Occipital lobe (tissue), 2 donors: Measurements from ENCODE around the gene ELF4. TPM values are rescaled to one million over a fixed set of nuclear protein-coding genes. Genes with fewer than 3 reads are reported as not detected.

Source experiments
- DNase-seq: peaks from one replicate; lab custom pipeline; 2025; lab: John Stamatoyannopoulos, UW
- total RNA-seq: library from RNA; depleted of rRNA; stranded (reverse); fragments of >200 nt; gene quantifications from one replicate; pipeline ENCODE4 v1.2.3, GENCODE V29; 2014

The ELF4 gene
- total RNA-seq, 1 donor from 2014 or later, result 0.31 TPM

DNA sequence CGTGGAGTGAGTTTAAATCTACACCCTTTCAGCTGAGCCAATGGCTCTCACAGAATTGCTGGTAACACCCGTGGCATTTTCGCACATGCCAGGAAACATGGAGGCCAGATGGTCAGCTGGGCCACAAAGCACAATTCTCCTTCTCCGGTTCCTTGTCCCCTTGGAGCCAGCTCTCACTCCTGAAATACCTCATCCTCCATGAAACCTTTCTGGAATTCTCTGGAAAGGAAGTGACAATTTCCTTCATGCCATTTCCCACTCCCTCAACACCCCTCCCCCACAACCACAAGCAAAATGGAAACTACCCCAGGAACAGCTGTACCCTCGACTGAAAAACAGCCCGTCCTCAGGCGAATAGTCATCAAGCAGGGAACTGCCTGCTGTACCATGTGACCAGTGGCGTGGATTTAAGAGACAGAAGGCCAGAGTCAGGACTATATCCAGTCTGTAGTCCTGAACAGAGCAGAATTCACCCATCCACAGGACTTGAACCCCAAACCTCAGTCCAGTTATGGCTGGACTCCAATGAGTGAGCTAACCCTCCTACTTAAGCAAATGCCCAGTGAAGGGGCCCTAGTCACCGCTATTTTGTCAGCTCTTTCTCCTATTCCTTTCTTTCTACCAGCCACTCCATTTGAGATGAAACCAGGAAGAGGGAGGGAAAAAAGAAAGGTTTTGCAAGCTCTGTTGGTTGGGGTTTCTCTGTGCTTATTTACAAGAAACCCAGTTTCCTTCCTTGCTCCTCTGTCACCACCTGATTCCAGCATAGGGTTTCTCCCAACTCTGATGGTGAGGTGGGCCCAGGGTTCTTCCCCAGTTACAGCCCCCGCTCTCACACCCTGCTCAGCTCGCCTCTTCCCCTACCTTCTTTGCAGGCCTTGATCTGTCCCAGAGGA, 24.5 kb downstream of the ELF4 start:
- DNase-seq, result no peak

DNA sequence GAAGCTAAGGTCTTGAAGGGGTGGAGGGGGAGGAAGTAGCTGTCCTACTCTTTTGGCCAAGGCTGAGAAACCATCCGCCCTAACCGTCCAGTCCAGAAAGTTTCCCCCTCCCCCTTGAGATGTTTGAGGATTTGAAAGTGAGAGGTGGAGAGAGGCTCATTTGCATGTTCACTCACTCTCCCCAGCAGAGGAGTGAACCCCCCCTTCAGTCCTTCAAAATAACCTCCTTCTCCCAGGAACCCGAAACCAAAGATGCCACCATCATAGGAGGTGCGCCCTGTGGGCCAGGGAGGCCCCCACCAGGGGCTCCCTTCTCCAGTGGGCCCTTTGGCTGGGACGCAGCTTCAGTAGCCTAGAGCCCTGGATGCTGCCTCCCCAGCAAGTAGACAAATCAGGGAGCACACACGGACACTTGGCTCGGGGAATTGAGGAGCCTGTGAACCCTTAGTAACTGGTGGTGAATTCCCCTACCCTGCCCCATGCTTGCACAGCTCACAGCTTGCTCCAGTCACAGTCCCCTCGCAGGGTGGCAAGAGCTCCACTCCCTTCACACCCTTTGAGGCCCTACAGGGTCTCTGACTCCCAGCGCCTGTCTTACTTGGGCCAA, 25.6 kb downstream of the ELF4 start:
- DNase-seq, result no peak

DNA sequence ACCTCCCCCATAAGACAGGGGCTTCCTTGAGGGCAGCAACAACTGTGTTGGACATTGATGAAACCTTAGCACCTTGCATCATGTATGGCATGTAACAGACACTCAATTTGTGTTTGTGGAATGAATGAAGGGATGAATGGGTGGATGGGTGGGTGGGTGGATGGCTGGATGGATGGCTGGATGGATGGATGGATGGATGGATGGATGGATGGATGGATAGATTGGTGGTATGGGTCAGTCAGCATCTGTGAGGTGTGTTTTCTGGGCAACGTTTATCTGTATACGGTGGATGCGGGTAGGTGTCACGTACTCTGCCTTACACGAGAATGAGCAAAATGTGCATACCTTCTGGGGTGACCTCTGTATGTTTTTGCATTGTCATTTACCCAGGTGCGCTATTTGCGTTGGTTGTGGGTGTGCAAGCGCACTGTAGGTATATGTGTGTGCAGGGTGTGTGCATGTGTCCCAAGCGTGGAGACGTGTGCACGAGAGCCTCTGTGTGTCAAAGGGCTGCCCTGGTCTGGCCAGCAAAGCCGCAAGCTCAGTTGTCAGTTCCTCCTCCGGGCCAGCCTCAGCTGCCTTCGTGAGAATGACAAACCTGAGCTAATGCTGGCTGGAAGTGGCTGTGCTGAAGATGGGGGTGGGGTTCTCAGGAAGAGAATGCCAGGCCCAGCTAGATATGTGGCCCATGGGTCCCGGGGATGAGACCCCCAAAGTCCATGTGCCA, 26.5 kb downstream of the ELF4 start:
- DNase-seq, result no peak

DNA sequence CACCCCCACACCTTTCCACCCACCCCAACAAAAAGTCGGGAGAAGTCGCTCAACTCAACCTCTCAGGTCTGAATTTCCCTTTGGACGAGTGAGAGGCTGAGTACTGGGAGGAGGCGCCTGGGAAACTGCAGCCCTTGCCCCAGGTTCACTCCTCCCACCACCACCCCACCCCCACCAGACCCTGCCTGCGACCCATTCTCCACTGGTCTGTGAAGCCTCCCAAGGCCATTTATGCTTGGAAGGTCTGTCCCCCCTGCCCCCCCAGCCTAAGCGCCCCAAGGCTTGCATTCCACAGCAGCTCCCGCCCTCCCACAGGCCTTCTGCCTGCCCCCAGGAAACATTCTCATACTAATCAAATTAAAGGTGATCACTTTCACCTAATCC, 27.2 kb downstream of the ELF4 start:
- no peak for DNase-seq

DNA sequence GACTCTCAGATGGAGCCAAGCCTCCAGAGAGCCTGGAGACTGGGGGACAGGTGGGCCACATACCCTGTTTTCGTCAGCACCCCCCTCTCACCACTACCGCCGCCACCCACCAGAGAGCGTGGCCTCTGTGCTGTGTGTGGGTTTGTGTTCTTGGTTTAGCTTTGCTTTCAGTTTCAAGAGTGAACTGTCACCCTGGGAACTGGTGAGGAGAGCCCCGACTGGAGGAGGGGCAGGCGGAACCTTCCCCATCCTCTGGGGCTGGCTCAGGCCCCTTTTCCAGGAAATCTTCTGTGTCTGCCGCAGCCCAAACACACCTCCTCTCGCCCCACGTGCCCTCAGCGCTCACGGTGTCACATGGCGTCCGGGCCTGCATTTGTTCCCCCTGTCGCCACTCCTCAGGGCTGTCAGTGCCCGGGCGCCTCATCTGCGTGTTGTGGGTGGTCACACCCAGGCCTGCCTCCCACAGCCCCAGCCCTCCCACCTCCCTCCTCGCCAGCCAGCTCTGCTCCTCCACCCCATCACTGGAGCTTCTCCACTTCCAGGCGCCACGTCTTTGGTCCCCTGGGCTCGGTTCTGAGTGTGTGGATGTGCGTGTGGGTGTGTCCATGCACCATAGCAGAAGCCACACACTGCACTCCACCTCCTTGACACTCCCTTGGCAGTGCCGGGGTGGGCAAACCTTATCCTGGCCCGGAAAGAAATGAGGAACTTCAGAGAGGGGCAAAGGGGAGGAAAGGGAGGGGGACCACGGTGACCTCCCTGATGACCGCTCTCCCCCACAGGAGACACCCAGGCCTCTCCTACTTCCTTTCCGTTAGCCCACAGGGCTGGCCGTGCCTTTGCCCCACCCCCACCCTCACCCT, 27.8 kb downstream of the ELF4 start:
- no peak for DNase-seq

DNA sequence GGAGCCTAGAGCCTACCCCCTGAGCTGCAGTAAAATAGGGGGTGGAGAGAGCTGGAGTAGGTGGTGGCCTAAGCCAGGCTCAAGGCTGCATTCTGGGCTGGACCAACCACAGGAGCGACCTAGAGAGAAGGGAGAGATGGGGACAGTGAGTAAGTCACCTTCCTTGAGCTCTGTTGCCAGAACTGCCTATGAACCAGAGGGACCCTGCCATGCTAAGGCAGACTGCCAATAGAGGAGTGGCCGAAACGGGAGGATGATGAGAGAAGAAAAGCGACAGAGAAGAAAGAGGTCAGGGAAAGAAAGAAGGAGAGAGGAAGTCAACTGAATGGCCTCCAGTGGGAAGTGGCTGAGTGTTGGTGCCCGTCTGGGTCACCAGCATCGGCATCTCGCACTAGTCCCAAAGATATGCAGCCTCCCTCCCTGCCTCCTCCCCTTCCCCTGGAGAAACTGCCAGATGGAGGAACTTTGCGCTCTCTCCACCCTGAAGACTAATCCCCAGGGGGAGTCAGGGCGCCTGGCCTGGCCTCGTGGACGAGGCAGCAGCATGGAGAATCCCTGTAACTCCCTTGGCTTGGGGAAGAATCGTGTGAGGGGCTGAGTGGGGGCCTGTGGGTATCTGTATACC, 28.8 kb downstream of the ELF4 start:
- no peak for DNase-seq

DNA sequence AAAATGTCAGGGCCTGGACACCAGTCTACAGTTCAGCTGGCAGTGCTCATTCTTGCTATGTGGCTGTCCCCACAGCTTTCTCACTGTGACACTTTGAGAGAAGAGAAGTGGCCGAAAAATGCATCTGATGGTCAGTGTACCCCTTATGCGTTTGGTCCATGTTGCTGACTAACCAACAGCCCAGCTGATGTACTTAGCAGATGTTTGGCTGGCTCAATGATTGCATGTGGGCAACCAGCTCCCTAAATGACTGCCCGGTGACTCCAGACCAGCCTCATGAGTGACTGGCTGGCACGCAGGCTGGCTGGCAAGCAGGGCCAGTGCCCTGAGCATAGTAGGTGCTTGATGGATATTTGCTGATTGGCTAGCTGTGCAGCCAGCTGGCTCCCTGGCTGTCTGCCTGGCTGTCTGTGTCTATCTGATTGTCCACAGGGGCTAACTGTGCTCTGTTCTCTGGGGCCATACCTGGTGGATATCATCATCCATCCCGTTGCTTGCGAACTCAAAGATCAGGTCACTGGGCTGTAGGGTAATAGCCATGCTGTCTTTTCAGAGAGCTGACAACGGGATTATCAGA, 29.4 kb downstream of the ELF4 start:
- DNase-seq, result no peak

DNA sequence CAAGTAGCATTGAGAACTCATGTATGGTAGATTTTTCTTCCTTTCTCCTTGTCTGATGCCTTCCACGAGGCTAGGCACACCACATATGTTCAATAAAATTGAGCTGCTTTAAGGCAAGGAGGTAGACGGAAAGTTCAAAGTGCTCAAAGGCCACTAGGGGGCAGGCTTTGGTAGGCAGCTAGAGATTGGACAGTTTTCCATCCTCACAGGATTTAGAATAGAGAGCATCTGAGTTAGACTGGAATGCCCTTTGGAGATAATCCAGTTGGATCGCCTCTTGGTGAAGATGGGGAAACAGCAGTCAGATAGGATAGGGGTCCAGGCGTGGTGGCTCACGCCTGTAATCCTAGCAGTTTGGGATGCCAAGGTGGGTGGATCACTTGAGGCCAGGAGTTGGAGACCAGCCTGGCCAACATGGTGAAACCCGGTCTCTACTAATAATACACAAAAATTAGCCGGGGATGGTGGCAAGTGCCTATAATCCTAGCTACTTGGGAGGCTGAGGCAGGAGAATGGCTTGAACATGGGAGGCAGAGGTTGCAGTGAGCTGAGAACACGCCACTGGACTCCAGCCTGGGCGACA, 30.4 kb downstream of the ELF4 start:
- peak; percentile 22 for DNase-seq

DNA sequence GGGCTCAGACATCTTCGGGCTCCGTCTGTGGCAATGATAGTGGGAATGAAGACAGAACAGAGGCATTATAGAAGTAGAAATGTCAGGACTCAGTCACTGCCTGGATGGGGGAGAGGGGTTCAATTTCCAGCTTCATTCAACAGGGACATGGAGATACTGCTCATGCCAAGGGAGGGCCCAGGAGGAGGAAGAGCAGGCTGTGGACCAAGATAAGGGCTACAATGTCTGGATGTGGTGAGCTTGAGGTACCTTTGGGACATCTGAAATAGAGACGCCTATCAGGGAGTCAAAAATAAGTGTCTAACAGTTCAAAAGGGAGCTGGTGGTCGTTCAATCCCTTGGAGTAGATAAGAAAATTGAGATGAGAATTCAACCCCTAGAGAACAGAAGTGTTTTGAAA, 34.5 kb downstream of the ELF4 start:
- no peak for DNase-seq

DNA sequence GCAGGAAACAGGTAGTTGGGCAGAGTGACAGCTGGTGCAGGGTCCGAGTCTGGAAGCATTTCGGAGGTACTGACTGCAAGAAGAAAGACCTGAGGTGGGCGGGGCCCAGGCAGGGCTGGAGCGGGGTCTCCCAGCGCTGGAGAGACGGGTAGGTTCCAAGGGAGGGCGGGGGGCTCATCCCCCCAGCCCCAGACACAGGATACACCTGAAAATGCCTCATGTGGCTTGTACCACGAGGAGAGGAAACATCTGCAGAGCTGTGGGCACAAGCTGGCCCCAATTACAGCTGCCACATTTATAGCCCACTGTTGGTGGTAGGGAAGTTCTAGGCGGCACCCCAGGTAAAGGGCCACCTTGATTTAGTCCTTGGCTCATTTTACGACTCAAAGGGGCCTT, 38.0 kb downstream of the ELF4 start:
- no peak for DNase-seq

DNA sequence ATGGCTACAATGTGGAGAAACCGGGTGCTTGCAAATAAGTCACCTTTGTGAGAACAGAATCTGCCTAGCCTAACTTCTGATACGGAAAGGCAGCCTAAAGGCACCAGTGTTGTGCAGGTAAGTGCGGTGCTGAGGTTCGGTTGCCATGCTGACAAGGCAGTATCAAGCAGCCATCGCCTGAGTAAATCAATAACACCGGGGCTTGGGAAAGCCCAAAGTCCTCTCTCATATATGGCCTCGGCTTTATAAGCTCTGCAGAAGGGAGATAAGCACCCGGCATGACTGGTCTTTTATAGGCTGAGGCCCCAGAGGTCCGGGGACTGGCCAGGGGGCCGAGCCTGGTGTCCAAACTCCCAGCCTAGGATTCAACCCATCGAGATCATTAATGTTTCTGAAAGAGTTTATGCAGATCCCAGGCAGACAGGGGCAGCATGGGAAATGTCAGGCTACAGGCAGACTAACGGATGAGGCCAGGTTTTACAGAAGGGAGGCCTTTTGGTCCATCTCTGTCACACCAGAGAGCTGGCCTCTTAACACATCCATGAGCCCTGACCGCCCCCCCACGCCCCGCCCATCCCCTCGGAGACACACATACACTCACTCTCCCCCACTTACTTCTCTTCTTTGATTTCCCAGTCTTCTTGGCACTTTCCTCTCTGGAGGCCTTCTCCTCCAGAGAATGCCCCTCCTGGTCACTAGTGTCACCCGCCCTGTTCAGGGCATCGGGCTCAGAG, 38.5 kb downstream of the ELF4 start:
- DNase-seq, result no peak

DNA sequence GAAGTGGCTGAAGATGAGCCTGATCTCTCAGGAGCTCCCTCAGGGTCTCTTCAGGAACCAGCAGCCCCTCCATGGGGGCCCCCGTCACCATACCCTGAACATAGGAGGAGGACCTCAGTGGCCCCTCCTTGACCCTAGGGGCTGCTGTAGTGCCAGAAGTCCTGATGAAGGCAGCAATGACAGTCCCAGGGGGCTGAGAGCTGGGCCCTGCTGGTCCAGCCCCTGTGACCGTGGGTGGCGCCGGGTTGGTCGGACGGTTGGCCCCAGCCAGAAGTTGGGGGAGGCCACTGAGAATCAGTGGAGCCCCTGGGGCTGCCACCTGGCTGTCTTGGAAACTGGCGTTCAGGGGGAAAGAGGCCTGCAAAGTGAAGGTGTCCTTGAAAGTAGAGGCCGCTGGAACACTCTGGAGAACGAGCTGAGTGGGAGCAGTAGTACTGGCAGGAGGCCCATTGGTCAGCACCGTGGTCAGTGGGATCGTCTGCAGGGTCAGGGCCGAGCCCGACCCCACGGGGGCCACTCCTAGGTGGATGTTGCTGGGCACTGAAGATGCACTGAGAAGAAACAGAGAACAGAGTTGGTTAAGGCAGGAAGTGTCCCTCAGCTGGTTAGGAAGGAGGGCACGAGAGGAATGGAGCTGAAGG, 43.2 kb downstream of the ELF4 start:
- no peak for DNase-seq

DNA sequence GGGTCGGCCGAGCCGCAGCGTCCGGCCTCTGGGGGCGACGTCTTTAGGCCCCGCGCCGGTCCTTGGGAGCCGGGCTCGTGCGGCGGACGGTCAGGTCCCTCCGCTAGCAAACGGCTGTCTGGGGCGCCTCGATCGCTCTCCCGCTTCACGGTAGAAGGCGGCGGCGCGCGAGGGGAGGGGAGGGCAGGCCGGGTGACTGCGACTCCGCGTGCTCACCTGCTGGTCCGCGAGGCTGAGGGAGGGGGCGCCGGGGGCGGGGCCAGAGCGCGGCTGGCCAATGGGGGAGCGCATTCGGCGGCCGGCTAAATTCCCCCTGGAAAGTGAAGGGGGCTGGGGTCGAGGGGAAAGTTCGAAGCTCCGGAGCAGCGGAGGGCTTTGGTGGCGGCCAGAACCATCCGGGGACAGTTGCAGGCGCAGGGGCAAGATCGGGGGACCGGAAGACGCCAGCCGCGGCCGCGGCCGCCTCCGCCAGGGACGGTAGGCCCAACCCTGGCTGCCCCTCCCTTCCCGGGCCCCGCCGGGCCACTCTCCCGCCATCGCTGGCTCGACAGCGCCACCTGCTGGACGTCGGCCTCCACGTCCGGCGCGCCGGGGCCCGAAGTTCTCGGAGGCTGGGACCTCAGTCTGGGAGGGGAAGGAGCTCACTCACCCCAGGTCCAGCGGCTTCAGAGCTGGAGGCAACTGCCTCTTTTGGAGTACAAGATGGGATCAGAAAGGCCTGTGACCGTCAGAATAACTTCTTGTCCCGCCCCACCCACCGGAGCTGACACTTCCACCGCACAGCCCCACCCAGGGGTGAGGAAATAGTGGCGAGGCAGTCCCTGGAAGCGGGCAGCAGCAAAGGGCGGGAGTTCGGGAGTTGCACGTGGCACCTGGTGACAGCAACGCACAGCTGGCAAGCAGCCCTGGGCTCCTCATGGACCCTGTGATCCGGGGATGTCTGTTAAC, 49.9 kb downstream of the ELF4 start:
- DNase-seq, result peak; percentile 57

DNA sequence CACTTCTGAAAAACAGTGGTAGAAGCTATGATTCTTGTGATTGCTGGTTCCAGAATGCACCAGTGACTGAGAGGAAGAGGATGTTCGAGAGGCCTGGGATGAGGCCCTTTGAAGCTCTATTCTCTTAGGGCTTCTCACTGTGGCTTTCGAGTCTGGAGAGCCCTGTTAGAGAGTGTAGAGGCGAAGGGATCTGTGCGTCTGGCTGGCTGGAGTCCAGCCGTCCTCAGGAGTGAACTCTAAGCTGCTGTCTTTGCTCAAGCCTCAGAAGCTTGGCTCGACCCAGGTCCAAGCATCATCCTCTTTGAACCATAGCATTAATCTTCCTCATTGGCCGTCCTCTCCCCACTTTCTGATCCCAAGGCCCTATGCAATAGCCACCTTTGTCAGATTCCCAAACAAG, 51.6 kb downstream of the ELF4 start:
- no peak for DNase-seq

DNA sequence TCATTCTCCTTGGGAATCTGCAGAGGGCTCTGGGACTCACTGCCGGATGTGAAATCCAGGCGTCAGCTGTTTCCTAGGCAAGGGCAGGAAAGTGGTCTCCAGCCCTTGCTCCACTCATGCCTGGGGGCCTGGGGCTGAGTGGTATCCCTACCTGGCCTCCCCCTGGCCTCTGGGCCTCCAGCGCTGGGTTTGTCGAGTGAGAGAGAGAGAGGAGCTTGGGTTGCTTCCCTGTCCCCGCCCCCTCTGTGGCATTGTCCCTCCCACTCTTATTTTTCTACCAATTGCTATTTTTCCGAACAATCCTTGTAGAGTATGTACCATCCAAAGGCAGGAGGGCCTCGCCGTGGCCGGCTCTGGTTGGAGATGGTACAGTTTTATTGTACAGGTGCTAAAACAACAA, 53.1 kb downstream of the ELF4 start:
- no peak for DNase-seq

DNA sequence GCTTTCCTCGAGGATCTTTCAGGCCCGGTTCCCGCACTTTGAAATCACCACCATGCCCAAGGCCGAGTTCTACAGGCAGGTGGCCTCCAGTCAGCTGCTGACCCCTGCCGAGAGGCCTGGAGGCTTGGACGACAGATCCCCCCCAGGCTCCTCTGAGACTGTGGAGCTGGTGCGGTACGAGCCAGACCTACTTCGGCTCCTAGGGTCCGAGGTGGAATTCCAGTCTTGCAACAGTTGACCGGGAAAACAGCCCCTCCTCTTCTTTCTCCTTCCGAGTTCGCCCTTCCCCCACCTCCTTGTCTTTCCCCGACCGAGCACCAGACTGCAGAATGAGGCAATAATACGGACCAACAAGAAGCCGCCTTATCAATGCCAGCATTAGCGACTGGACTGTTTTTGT, 54.4 kb downstream of the ELF4 start:
- DNase-seq, result no peak

DNA sequence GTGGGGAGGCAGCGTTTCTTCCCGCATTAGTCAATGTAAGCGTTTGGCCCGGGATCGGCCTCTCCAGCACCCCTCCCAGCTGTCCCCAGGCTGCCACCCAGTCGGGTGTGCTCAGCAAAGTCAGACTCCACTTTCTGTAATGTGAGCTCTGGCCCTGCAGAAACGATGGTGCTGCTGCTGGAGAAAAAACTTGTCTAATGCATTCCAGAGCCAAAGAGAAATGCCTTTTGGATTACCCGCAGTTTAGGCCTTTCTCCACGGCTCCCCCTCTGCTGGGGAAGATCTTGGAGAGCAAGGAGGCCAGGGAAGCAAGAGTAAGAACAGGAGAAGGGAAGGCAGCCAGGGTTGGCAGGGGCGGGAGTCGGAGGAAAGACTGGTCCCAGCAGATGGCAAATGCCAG, 55.2 kb downstream of the ELF4 start:
- no peak for DNase-seq

DNA sequence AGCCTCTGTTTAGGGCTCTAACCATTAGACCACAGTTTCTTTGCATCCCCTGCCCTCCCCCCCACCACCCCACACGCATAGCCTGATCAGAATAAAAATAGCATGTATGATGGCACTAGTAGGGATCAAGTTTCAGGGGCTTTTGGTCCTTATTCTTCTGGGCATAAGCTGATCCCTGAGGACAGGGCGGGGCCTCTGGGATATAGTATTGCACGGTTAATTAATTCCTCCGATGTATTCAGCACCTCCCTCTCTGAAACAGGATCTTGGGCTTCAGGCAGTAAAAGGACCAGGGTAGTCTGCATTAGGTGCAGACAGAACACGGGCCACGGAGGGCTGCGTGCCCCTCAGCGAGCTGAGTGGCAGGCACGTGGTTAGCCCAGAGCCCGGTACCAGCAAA, 57.1 kb downstream of the ELF4 start:
- no peak for DNase-seq
